ENCODE measurements around the gene SRMS.

- no peak for TF ChIP-seq CTCF (IDR thresholded peaks at IDR 0.05 in 4 of 5, conservative IDR thresholded peaks at IDR 0.05 in 1 of 5)
- TF ChIP-seq POLR2A (IDR thresholded peaks at IDR 0.05) = no peak
These were observed 38.3 kb upstream of the SRMS start for GRCh38 chr20:63585616-63586565.

Measured in gastrocnemius medialis (tissue), 4 donors.